Activated B cell treated with CpG ODN at 0.5 μM for 24 hours (primary cell): ENCODE results near the gene ASTN2. TPM values are rescaled to one million over a fixed set of nuclear protein-coding genes. Genes with fewer than 3 reads are reported as not detected.

ENCODE experiments used
- ATAC-seq: fragments of 200-7000 bp; cut with Tn5 transposase; one replicate; pipeline ENCODE4 v1.10.0; 2021; ENCODE audit warnings: low read depth, mild to moderate bottlenecking, moderate library complexity
- CTCF ChIA-PET: fragments of 350-600 bp; sonication (Branson Sonifier 250); formaldehyde crosslinking; loops from one replicate; lab custom pipeline; 2021; ENCODE audit warnings: antibody characterized with exemption; lab: Charles Lee
- POLR2A ChIA-PET: fragments of 350-600 bp; sonication (Branson Sonifier 250); formaldehyde crosslinking; loops from one replicate; lab custom pipeline; 2021; ENCODE audit warnings: antibody characterized with exemption; lab: Charles Lee
- DNase-seq: peaks from one replicate; pipeline ENCODE4 v3.0.0; 2022
- H3K27ac Mint-ChIP-seq: one replicate; pipeline ENCODE4 v1.8.0; 2020; ENCODE audit warnings: mixed read lengths
- H3K27me3 Mint-ChIP-seq: one replicate; pipeline ENCODE4 v1.8.0; 2021; ENCODE audit warnings: mixed read lengths
- H3K36me3 Mint-ChIP-seq: one replicate; pipeline ENCODE4 v1.8.0; 2021; ENCODE audit warnings: low read depth, mixed read lengths
- H3K4me1 Mint-ChIP-seq: one replicate; pipeline ENCODE4 v1.8.0; 2021; ENCODE audit warnings: mixed read lengths
- H3K4me3 Mint-ChIP-seq: one replicate; pipeline ENCODE4 v1.8.0; 2020; ENCODE audit warnings: mild to moderate bottlenecking, mixed read lengths
- H3K9me3 Mint-ChIP-seq: one replicate; pipeline ENCODE4 v1.8.0; 2020; ENCODE audit warnings: mixed read lengths
- CTCF ChIP-seq: fragments of 200-600 bp; IDR thresholded peaks from one replicate; pipeline ENCODE4 v1.8.0; 2022; ENCODE audit warnings: antibody characterized with exemption, mild to moderate bottlenecking
- intact Hi-C: fragments of 100-400 bp; cut with micrococcal nuclease; formaldehyde crosslinking; loops from one replicate; pipeline ENCODE4 v1.15.1; 2024
- total RNA-seq: library from RNA; stranded (reverse); gene quantifications from 2 replicates; pipeline ENCODE4 v1.2.3, GENCODE V29; 2022

The ASTN2 gene
- total RNA-seq, 1 donor from 2014 or later = 2.3 TPM

GRCh38 chr9:116605060-116605459 lies 809.8 kb downstream of the ASTN2 start:
- TF ChIP-seq CTCF = no peak
- H3K4me3 Mint-ChIP-seq = no peak overlapping the region
- intact Hi-C loops = no loop called here
- no peaks in the 10 kb centered on the region for H3K36me3 Mint-ChIP-seq
- H3K9me3 Mint-ChIP-seq = peaks cover 2% of the 10 kb centered on the region
- no peaks in the 10 kb centered on the region for H3K4me1 Mint-ChIP-seq
- H3K27ac Mint-ChIP-seq = no peak overlapping the region
- ChIA-PET CTCF (no interaction called here), POLR2A (no interaction called here)
- ATAC-seq (no peak), DNase-seq (no peak)
- no peaks in the 10 kb centered on the region for H3K27me3 Mint-ChIP-seq

- ChIA-PET CTCF (no interaction called here), POLR2A (no interaction called here)
- no peak for ATAC-seq
- Mint-ChIP-seq H3K9me3 (peaks cover 2% of the 10 kb centered on the region), H3K4me3 (no peak overlapping the region), H3K36me3 (no peaks in the 10 kb centered on the region), H3K27ac (no peak overlapping the region), H3K27me3 (no peaks in the 10 kb centered on the region), H3K4me1 (no peaks in the 10 kb centered on the region)
- no peak for TF ChIP-seq CTCF
- intact Hi-C loops = no loop called here
- DNase-seq = no peak
Observed at GRCh38 chr9:116604251-116604650, 810.6 kb downstream of the ASTN2 start.

- H3K9me3 Mint-ChIP-seq = no peaks in the 10 kb centered on the region
- H3K27me3 Mint-ChIP-seq = no peaks in the 10 kb centered on the region
- ChIA-PET CTCF (no interaction called here), POLR2A (no interaction called here)
- no peak overlapping the region for H3K27ac Mint-ChIP-seq
- intact Hi-C loops = no loop called here
- ATAC-seq (no peak), DNase-seq (no peak)
- H3K4me1 Mint-ChIP-seq = no peaks in the 10 kb centered on the region
- H3K36me3 Mint-ChIP-seq = no peaks in the 10 kb centered on the region
- TF ChIP-seq CTCF = no peak
- no peak overlapping the region for H3K4me3 Mint-ChIP-seq
Observed at GRCh38 chr9:116599342-116599884, 815.4 kb downstream of the ASTN2 start.

- Mint-ChIP-seq H3K9me3 (no peaks in the 10 kb centered on the region), H3K4me3 (no peak overlapping the region), H3K36me3 (no peaks in the 10 kb centered on the region), H3K4me1 (no peaks in the 10 kb centered on the region), H3K27me3 (no peaks in the 10 kb centered on the region), H3K27ac (no peak overlapping the region)
- DNase-seq (no peak), ATAC-seq (no peak)
- ChIA-PET CTCF (no interaction called here), POLR2A (no interaction called here)
- intact Hi-C loops = no loop called here
- no peak for TF ChIP-seq CTCF
Observed at GRCh38 chr9:116596646-116597045, 818.2 kb downstream of the ASTN2 start.

- H3K36me3 Mint-ChIP-seq = peaks cover 2% of the 10 kb centered on the region
- no peak for DNase-seq
- no peak overlapping the region for H3K27ac Mint-ChIP-seq
- H3K9me3 Mint-ChIP-seq = peaks cover 4% of the 10 kb centered on the region
- CTCF ChIA-PET = no interaction called here
- intact Hi-C loops = no loop called here
- no peaks in the 10 kb centered on the region for H3K4me1 Mint-ChIP-seq
- POLR2A ChIA-PET = no interaction called here
- ATAC-seq = no peak
- no peak for TF ChIP-seq CTCF
- H3K4me3 Mint-ChIP-seq = no peak overlapping the region
- no peaks in the 10 kb centered on the region for H3K27me3 Mint-ChIP-seq
Observed at GRCh38 chr9:116594547-116594946, 820.3 kb downstream of the ASTN2 start.
